Vagina (tissue), 2 donors: ENCODE results near the gene INO80E. TPM values are rescaled to one million over a fixed set of nuclear protein-coding genes. Genes with fewer than 3 reads are reported as not detected.
A peak's percentile ranks its signal among the peaks of the same experiment; 100 is the strongest.

Source experiments
- DNase-seq, 2 donors: peaks; one replicate each; pipeline ENCODE4 v3.0.0-alpha.2; 2017; ENCODE audit errors: extremely low spot score in 2 of 2
- H3K27ac ChIP-seq: fragments of 200-600 bp; sonication (generic); one replicate; pipeline ENCODE4 v1.5.1; 2019
- H3K27me3 ChIP-seq: fragments of 200-600 bp; sonication (generic); one replicate; pipeline ENCODE4 v1.5.1; 2019
- H3K36me3 ChIP-seq, 2 donors: fragments of 200-600 bp; sonication (generic); one replicate each; pipeline ENCODE4 v1.5.1; 2017 to 2019
- H3K4me1 ChIP-seq: fragments of 200-600 bp; sonication (generic); one replicate; pipeline ENCODE4 v1.5.1; 2019
- H3K4me3 ChIP-seq, 2 donors: fragments of 200-600 bp; sonication (generic); 1 replicate in 1 of 2; 2 replicates in 1 of 2; pipeline ENCODE4 v1.5.1; 2016 to 2019
- H3K9me3 ChIP-seq: fragments of 200-600 bp; sonication (generic); one replicate; pipeline ENCODE4 v1.5.1; 2019
- CTCF ChIP-seq, 3 experiments: fragments of 450-650 bp in 2 of 3; fragments of 200-600 bp in 1 of 3; sonication (generic) in 1 of 3; IDR thresholded peaks; one replicate each; pipeline ENCODE4 v1.5.1; 2017 to 2019; ENCODE audit warnings: antibody characterized with exemption in 3 of 3, mild to moderate bottlenecking in 2 of 3, moderate library complexity in 2 of 3
- POLR2A ChIP-seq, 2 donors: fragments of 450-650 bp; IDR thresholded peaks; one replicate each; pipeline ENCODE4 v1.6.1; 2017; ENCODE audit warnings: antibody characterized with exemption in 2 of 2, mild to moderate bottlenecking in 2 of 2, moderate library complexity in 2 of 2
- POLR2AphosphoS5 ChIP-seq, 2 donors: sonication (generic); formaldehyde crosslinking; IDR thresholded peaks; one replicate each; pipeline ENCODE4 v1.9.0; 2017; ENCODE audit warnings: antibody characterized with exemption in 2 of 2, mild to moderate bottlenecking in 2 of 2, low read depth in 1 of 2; ENCODE audit not compliant: insufficient read depth in 1 of 2
- intact Hi-C: fragments of 100-400 bp; cut with DNase I; formaldehyde crosslinking; loops from one replicate; pipeline ENCODE4 v1.15.1; 2023
- total RNA-seq: library from RNA; depleted of rRNA; stranded (reverse); fragments of >200 nt; gene quantifications from one replicate; pipeline ENCODE4 v1.2.3, GENCODE V29; 2016

The INO80E gene
- total RNA-seq, 1 donor from 2014 or later, result 32.7 TPM

- H3K27me3 ChIP-seq, result no peaks in the 10 kb centered on the region
- peak overlapping the region; percentile 80 for H3K27ac ChIP-seq
- H3K9me3 ChIP-seq, result no peaks in the 10 kb centered on the region
- peaks cover 0 to 41% of the 10 kb centered on the region in 2 donors for H3K36me3 ChIP-seq
- no peak for DNase-seq
- peaks cover 39% of the 10 kb centered on the region for H3K4me1 ChIP-seq
- intact Hi-C loops, result loop anchor here (2.0 kb wide), 1 partner anchor 19 kb away; the partner anchor contains the start of gene HIRIP3
- H3K4me3 ChIP-seq, result peak overlapping the region; percentile 58 to 80
- no peak for TF ChIP-seq CTCF (IDR thresholded peaks at IDR 0.05)
- TF ChIP-seq POLR2A (IDR thresholded peaks at IDR 0.05), result no peak
- no peak for TF ChIP-seq POLR2AphosphoS5 (IDR thresholded peaks at IDR 0.05; ENCODE audit: insufficient read depth in 1 of 2, low read depth in 1 of 2)
Observed at GRCh38 chr16:29975811-29976511, 20.1 kb upstream of the INO80E start.

- Histone ChIP-seq H3K27me3 (no peaks in the 10 kb centered on the region), H3K36me3 (peaks cover 0 to 48% of the 10 kb centered on the region in 2 donors), H3K4me1 (peaks cover 39% of the 10 kb centered on the region), H3K27ac (no peak overlapping the region), H3K4me3 (peak overlapping the region; percentile 58 to 80), H3K9me3 (no peaks in the 10 kb centered on the region)
- no peak for TF ChIP-seq CTCF (IDR thresholded peaks at IDR 0.05)
- TF ChIP-seq POLR2AphosphoS5 (IDR thresholded peaks at IDR 0.05; ENCODE audit: insufficient read depth in 1 of 2, low read depth in 1 of 2), result peak in 1 of 2 donors; percentile 15
- intact Hi-C loops, result no loop called here
- no peak for DNase-seq
Observed at GRCh38 chr16:29977063-29977825, 18.8 kb upstream of the INO80E start.

- Histone ChIP-seq H3K9me3 (no peaks in the 10 kb centered on the region), H3K27me3 (no peaks in the 10 kb centered on the region), H3K27ac (no peak overlapping the region), H3K36me3 (peaks cover 0 to 56% of the 10 kb centered on the region in 2 donors), H3K4me1 (peaks cover 39% of the 10 kb centered on the region), H3K4me3 (no peak overlapping the region)
- TF ChIP-seq CTCF (IDR thresholded peaks at IDR 0.05) (no peak), POLR2A (IDR thresholded peaks at IDR 0.05) (no peak), POLR2AphosphoS5 (IDR thresholded peaks at IDR 0.05; ENCODE audit: insufficient read depth in 1 of 2, low read depth in 1 of 2) (no peak)
- DNase-seq, result no peak
- intact Hi-C loops, result no loop called here
Observed at GRCh38 chr16:29978081-29978480, 18.0 kb upstream of the INO80E start.

- Histone ChIP-seq H3K36me3 (peaks cover 0 to 62% of the 10 kb centered on the region in 2 donors), H3K4me3 (no peak overlapping the region), H3K9me3 (no peaks in the 10 kb centered on the region), H3K4me1 (peaks cover 39% of the 10 kb centered on the region), H3K27ac (no peak overlapping the region), H3K27me3 (no peaks in the 10 kb centered on the region)
- no peak for DNase-seq
- intact Hi-C loops, result no loop called here
- no peak for TF ChIP-seq POLR2AphosphoS5 (IDR thresholded peaks at IDR 0.05; ENCODE audit: insufficient read depth in 1 of 2, low read depth in 1 of 2)
- no peak for TF ChIP-seq CTCF (IDR thresholded peaks at IDR 0.05)
- no peak for TF ChIP-seq POLR2A (IDR thresholded peaks at IDR 0.05)
Observed at GRCh38 chr16:29978564-29979270, 17.3 kb upstream of the INO80E start.
